ENCODE measurements around the gene SELENOF. TPM values are rescaled to one million over a fixed set of nuclear protein-coding genes. Genes with fewer than 3 reads are reported as not detected.
A peak's percentile ranks its signal among the peaks of the same experiment; 100 is the strongest.

The SELENOF gene
- total and polyA plus RNA-seq, 10 of the 15 experiments (the other 5 are each of a cell fraction or from before 2014, with no cell fraction given) = 98.7 to 254 (median 172) TPM

DNA sequence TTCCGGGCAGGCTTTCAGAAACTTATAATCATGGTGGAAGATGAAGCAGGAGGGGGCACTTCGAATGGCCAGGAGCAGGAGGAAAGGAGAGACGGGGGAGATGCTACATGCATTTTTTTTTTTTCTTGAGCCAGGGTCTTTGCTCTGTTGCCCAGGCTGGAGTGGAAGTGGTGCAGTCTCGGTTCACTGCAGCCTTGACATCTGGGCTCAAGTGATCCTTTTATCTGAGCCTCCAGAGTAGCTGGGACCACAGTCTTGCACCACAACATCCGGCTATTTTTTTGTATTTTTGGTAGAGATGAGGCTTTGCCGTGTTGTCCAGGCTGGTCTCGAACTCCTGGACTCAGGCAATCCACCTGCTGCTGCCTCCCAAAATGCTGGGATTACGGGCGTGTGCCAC is 61.6 kb downstream of the SELENOF start:
- ChIA-PET RAD21 (ENCODE audit: unreplicated experiment) (no interaction called here), CTCF (no interaction called here), POLR2A (no interaction called here), SMC1A (ENCODE audit: uncharacterized antibody, unreplicated experiment) (interaction anchor here (1.1 to 1.2 kb wide), 3 partner anchors 9 to 231 kb away, joined by 3 read pairs; no protein-coding TSS in a partner anchor)
- no peak overlapping the region for H3K9ac ChIP-seq (ENCODE audit: control insufficient read depth, insufficient read depth, low read length)
- no peak for TF ChIP-seq ZNF207 (IDR thresholded peaks at IDR 0.05; ENCODE audit: borderline replicate concordance)
- TF ChIP-seq USF1 (IDR thresholded peaks at IDR 0.05; ENCODE audit: borderline replicate concordance, extremely low read length, insufficient read depth, low read depth, low read length) = no peak
- no peak for TF ChIP-seq RBBP5 (conservative IDR thresholded peaks at IDR 0.05)
- TF ChIP-seq CHD2 (IDR thresholded peaks at IDR 0.05; ENCODE audit: borderline replicate concordance, low read depth, low read length) = no peak
- TF ChIP-seq, protein P1, sequence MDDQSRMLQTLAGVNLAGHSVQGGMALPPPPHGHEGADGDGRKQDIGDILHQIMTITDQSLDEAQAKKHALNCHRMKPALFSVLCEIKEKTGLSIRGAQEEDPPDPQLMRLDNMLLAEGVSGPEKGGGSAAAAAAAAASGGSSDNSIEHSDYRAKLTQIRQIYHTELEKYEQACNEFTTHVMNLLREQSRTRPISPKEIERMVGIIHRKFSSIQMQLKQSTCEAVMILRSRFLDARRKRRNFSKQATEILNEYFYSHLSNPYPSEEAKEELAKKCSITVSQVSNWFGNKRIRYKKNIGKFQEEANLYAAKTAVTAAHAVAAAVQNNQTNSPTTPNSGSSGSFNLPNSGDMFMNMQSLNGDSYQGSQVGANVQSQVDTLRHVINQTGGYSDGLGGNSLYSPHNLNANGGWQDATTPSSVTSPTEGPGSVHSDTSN (IDR thresholded peaks at IDR 0.05; ENCODE audit: insufficient replicate concordance, low read depth, low read length) = no peak
- peak; percentile 18; the same call in 1 of the 2 replicates for TF ChIP-seq RUNX3 (IDR thresholded peaks at IDR 0.05; ENCODE audit: low read length)
- no TSS peak for BruUV-seq (replicated peaks)
- no peaks in the 10 kb centered on the region for H3K79me2 ChIP-seq (ENCODE audit: control insufficient read depth, insufficient read depth, low read length)
- peak; percentile 7 for FAIRE-seq
- intact Hi-C loops (cut with micrococcal nuclease; ENCODE audit: unreplicated experiment) = no loop called here
- H4K20me1 ChIP-seq (ENCODE audit: control insufficient read depth, insufficient read depth) = no peaks in the 10 kb centered on the region
- 17% methylated on average over 7 of the region's 9 CpGs for WGBS (ENCODE audit: insufficient coverage, insufficient replicate concordance, low lambda C conversion rate, missing lambda C conversion rate)
- H3K4me3 ChIP-seq = no peak overlapping the region
- peak; percentile 51; the same call in 2 of the 3 replicates for ATAC-seq
- in situ Hi-C loops (cut with MboI) = no loop called here
- H3K36me3 ChIP-seq (ENCODE audit: control insufficient read depth in 2 of 2, insufficient read depth in 2 of 2, low read length in 1 of 2) = no peaks in the 10 kb centered on the region
- H3K4me2 ChIP-seq (ENCODE audit: control insufficient read depth, insufficient read depth) = no peak overlapping the region
- DNase-seq (ENCODE audit: low read depth, low spot score) = no peak
- peaks cover 3% of the 10 kb centered on the region; the same call in 1 of the 2 replicates for H3K4me1 ChIP-seq (ENCODE audit: control insufficient read depth, insufficient read depth, low read length)
- no peak overlapping the region for H3K27ac ChIP-seq (ENCODE audit: control insufficient read depth, insufficient read depth)
- H3K27me3 ChIP-seq (replicated peaks in 1 of 2; ENCODE audit: control insufficient read depth in 2 of 2, insufficient read depth in 2 of 2, low read length in 1 of 2) = no peaks in the 10 kb centered on the region
- H3K9me3 ChIP-seq (replicated peaks; ENCODE audit: control insufficient read depth, insufficient read depth, low read length) = no peaks in the 10 kb centered on the region; the same call in 1 of the 3 replicates
- 0 out of 2 replicates have a peak overlapping the region, but pooled peaks have one; percentile 12 for H2AFZ ChIP-seq (ENCODE audit: control insufficient read depth, low read depth, low read length)
